COLO668 (cell line): ENCODE results near the gene EPHA4.

Source experiments
- DNase-seq: peaks from one replicate; lab custom pipeline; 2025; ENCODE audit not compliant: unreplicated experiment; lab: John Stamatoyannopoulos, UW

The EPHA4 gene

DNA sequence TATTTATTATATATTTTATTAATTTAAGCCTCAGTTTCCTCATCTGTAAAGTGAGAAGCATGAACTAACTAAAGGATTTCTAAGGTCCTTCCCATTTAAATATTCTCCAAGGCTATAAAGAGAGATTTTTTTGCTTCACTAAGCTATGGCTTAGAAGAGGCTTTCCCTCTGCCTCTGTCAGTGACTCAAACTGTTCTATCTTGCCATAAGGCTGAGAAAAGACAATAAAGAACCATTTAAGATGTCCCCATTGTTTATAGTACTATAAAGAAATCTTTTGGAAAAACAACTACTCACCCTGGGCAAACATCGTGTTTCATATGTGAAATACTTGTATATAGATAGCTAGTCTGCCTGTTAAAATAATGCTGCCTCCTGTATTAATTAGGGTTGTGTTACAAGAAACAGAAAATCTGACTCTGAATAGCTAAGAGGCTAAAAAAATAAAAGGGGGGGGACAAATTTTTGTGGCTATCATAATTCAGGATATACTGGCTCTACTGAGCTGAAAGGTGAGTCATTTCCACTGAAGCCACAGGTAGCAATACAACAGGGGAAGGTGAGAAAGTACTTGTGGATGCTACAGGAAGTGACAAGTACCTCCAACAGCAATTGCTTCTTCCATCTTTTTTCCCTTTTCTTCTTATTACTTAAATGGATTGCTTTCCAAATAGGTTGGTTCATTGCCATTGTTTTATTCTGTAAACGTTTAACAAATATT lies 25.4 kb downstream of the EPHA4 start:
- DNase-seq, result no peak

DNA sequence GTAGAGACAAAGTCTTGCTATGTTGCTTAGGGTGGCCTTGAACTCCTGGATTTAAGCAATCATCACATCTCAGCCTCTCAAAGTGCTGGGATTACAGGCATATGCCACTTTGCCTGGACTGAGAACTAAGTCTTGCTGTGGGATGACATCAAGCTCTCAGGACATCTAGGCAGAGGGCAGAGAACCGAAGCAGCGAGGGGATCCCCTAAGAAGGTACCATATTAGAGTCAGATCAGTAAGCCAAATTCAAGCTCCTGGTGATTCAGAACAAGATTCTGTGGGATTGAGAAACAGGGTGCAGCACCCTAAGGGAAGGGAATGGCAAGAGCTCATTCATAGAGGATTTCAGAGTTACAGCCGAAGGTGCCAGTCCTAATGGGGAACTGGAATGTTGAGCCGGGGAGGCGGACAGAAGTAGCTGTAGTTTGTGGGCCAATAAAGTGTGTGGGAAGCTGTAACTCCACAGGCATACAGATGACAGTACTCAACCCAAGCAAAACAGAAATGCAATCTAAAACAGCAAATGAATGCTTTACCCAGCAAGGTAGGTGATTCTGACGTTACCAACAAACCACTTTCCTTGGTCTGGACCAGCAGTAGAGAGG lies 30.9 kb downstream of the EPHA4 start:
- DNase-seq, result no peak

DNA sequence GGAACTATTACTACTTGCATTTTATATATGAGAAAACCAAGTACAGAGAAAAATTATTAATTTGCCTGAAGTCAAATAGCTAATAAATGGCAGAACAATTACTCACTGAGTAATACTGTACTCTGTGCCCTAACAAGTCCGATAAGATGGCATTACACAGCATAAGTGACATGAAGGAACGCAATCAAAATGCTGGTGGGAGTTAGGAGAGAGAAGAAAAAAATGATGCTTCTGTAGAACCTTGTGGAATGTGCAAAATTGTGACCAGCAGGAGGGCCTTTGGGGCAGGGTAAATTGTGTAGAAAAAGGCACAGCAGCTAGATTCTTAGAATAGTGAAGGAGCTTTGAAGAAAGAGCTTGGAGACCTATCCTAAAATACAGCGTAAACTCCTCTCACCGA lies 32.9 kb downstream of the EPHA4 start:
- no peak for DNase-seq

DNA sequence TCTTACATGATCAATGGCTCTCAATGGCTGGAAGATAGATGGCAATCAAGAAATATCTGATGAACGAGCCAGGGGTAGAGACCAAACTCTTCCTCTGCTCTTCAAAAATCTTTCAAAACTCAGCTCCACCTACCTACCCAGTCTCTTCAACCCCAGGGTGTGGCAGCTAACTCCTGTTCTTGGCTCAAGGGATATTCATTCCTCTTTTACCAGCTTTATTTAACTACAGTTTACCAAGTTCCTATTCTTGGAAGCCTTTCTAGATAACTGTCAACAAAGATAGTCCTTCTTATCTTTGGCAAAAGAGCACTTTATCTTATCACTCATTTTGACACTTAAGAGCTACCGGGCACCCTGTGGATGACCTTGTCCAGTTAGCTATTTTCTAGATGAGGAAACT lies 36.3 kb downstream of the EPHA4 start:
- no peak for DNase-seq

DNA sequence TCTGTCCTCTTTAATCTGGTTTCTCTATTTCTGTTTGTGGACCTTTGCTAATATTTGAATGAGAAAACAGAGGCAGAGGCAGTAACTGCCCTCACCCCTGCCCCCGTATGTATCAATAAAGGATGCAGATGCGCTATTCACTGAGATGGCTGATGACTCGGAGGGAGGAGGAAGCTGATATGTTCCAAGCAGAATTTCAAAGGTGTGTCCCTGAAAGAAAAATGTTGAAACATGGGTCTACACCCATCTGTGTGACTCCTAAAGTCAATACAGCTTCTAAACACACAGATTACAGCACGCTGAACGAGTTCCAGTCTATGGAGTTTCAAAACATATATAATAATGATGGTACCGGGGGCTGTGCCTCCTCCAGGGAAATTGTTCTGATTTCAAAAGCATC lies 38.8 kb downstream of the EPHA4 start:
- peak; percentile 34 for DNase-seq

DNA sequence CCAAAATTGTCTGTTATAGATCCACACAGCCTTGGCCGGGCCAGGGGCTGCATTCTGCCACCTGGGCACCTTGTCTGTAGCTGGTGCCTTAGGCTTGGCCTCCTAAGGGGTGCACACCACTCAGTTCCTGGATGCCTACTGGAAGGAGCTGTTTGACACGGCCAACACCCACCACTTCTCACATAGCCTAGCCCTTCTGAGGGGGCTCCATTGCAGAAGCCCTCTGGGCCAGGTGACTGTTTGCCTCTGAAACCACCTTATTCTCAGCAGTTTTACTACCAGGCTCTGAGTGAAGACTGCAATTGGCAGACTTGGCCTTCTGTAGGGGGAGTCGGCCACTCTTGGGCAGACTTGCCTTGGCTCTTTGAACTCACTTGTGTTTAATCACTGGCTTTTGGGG lies 39.5 kb downstream of the EPHA4 start:
- no peak for DNase-seq

DNA sequence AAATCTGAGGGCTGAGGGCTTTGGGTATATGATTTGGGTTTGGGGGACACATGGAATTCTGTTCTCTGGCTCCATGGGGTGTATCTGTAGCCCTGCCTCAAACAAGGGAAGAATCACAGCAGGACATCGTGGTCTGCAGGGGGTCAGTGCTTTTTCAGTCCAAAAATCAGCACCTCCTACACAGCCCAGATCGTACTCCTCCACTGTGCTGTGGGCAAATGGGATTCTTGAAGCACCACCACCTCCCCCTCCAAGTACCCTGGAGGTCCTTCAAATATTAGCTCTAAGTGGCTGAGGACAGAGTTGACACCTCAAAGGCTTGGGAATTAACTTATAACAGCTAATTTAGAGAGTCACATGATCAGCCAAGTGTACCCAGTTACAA lies 41.5 kb downstream of the EPHA4 start:
- DNase-seq, result no peak

DNA sequence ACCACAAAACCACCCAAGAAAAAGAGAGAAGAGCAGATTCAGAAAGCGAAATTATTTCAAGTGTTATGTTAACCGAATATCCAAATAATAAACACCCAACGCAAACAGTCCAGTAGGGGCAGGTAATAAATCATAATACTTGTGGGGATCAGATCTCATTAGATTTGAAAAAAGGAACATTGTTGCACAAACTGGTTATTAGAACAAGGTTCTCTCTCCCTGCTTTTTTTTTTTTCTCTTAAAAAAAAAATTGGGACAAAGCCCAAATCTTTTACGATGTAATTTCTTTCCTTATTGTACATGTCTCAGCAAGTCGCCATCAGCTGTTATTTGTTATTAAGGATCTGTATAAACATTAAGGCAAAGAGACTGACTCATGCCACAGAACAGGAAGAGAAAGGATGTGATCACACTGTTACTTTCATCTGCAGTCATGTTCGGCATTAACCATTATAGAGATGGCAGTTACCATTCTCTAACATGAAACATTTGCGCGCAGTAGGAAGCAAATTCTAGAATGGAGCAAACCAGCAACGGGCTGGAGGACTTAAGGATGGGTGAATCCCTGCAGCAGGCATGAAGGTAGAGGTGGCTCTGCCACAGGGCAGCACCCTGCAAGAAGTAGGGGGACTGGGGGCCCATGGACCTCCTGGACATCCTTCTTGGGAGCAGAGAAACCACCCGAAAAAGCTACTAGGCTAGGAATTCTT lies 42.0 kb downstream of the EPHA4 start:
- DNase-seq, result no peak

DNA sequence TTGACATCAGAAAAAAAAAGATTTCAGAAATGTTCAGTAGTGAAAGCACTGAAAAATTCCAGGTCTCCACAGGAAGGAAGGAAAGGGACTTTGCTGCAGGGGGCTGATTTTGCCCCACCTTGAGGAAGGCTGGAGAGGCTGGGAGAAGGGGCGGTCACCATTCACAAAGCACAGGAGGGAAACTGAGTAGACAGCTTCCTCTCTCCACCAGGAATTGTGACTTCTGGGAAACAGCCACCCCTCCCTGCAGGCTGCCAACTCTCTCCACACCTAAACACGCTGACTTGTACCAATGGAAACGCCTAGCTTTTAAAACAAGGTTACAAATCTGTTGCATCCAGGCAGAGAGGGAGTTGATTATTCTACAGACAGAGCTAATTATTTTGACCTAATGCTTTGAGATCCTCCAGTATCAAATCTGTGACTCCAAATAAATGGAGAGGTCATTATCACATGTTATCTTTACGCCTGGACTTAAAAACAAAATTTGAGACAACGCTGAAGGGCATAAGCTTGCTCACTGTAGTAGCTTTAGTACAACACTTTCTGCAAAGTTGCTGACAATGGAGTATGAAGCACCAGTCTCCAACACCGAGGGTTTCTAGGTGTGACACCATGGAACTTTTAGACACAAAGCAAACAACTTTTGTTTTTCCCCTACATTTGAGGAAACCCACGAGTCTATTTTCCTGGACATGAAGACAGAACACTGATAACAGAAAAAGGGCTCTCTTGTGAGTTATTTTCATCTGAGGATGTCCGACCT lies 42.7 kb downstream of the EPHA4 start:
- DNase-seq, result no peak

DNA sequence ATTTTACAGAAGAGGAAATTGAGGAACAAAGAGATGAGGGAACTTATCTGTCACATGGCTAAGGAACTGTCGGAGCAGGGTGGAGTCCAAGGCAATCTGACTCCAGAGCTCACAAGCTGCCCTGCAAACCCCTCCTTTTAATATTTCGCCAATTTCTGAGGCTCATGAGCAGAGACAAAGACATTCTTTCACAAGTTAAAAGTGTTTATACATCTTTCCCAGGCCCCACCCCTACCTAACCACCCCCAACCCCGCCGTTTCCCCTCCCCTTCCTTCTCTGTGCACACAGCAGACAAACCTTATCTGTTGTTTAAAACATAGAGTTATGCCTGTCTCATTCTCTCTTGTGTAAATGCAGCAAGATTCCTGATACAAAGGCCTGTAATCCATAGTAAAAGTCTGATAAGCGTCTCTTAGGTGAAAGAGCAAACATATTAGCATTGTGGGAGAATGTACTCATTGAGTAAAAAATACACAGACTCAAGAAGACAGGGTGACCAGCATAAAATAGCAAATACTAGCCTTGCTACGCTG lies 44.3 kb downstream of the EPHA4 start:
- DNase-seq, result no peak

DNA sequence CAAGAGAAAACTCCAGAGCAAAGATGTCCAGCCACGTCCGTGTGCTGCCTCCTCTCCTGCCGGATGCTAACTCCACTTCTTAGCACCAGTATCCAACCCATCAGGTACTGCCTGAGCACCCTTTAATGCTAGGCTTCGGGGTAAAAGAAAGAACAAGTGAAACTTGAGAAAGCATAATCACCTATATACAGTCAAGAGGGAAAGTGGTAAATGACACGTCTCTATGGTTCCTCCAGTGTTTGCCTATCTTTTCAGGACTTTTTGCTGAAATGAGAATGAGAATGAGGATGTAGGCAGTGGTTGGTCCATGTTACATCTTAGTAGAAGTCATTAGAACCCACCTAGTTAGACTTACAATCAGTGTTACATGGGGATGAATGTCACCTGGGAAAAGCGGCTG lies 47.9 kb downstream of the EPHA4 start:
- DNase-seq, result no peak

DNA sequence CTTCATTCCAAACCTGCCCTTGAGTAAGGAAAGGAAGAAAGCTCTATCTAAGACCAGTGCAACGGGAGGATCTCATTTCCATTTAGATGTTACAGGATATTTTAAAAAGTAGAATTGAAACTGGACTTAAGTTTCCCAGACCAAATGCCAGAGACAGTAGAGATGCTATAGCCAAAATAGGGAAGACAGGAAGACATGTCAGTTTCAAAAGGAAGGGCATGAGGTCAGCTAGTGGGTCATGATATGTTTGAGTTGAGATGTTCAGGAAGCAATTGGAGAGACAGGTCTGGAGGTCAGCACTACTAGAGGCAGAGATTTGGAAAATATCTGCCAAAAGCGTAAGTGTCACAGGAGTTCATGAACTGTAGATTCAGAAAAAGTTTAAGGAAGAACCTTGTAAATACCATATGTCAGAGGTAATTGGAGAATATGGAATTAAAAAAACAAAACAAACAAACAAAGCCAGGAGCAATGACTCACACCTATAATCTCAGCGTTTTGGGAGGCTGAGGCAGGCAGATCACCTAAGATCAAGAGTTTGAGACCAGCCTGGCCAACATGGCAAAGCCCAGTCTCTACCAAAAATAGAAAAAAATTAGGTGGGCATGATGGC lies 50.8 kb downstream of the EPHA4 start:
- no peak for DNase-seq

DNA sequence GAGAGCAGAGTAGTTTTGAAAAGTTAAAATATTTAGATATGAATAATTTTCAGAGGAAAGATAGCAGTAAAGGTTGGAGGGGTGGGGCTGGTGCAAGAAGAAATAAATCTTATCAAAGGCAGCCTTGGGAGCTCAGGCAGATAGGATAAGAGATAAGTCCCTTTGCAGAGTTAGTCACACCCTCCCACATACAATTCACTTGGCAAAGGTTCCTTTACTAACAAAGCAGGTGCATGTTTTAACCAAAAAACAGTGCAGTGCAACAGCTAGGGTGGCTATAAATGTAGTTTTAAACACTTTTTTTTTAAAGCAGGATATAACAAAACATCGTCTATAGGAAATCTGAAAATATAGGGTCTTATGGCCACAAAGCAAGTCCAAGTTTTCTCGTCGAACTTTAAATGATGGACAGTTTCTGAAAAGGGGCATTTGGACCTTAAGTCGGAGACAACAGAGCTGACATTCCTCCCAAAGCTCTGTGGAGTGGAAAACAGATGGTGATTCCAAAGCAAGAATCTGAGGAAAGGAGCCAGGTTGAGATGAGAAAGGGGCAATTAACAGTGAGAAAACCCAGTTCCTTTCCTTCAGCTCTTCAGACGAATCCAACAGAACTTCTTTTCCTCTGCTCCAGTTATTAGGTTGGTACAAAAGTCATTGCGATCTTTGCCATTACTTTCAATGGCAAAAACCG lies 53.0 kb downstream of the EPHA4 start:
- DNase-seq, result no peak

DNA sequence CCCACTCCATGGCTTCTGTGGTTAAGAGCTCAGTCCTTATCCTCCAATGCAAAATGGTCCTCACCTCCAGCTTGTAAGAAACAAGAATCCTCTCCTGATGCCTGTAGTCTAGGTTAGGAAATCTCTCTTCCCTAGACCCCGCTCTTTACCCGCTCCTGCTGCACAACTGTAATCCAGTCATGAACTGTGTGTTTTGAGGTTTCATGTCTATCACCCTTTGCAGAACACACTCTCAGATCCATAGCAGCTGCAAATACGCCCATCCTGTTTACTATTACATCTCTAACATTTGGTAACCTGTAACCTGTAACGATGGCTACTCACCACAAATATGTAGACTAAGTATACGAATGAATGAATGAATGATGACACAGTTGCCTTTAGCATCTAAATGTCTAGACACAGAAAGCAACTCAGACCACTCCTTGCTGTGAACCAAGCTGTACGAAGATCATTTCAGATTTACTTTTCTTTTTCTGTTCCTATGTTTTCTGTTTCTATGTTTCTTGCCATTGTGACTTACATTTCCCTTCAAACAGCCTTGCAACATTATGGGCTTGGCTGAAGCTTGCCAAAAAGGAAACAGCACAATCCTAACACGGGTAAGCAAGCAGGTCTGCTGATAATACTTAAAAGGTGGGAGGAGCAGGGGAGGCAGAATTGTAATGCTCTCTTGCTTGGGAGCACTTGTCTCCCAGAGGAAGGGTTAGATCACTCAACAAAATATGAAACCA lies 53.7 kb downstream of the EPHA4 start:
- no peak for DNase-seq

DNA sequence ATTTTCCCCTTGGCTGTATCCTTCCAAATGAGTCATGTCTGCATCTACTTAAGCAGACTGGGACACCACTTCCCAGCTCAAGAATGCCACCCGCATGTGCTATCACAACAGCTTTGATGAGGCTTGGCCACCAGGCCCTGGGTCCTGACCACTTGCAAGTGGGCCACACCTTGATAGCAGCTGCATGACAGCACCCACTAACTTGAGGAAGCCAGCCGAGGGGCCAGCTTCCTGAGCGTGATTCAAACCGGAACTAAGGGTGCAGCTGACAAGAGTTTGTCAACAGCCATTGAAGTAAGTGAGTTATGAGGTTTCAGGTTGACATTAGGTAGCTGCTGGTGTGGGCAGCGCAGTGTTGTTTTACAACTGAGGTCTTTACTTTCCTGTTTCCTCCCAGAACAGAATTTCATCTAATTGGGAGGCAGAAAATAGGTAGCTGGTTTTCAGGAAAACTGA lies 54.4 kb downstream of the EPHA4 start:
- DNase-seq, result peak; percentile 71

DNA sequence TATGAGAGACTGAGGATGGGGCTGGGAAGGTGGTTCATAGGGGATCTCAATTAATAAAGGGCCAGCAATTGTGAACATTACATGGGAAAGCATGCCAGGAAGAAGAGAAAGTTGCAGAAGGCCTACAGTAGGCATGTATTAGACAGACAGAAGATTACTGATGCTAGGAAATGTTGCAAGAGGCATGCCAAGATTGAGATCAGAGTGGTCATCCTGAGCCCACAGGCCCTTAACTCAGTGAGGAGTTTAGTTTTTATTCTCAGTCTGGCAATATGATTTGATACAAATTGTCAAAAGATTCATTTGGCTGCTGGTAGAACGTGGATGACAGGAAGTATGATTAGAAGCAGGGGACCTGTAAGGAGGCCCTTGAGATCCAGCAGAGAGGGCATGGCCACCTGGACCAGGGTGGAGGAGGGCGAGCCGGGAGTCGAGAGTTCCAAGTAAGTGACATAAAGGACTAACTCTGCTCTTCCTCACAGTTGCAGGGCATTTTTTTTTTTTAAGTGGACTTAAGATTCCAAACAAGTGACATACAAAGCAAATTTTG lies 54.9 kb downstream of the EPHA4 start:
- no peak for DNase-seq

DNA sequence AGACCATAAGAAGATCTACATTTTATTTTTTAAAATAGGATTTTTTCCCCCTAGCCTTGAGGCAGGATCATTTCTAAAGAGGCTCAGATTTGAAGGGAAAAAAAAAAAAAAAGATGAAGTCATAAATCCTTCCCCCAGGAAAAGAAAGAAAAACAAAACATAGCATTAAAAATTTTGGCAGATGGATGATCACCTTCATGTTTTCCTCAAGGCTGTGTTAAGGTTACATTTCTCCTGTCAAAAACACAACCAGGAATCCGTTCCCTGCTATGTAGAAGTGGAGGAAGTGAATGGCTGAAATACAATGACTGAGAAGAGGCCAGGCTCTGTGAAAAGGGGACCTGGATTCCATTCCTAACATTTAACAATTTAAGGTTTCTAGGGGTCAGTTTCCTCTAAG lies 56.2 kb downstream of the EPHA4 start:
- DNase-seq, result no peak

DNA sequence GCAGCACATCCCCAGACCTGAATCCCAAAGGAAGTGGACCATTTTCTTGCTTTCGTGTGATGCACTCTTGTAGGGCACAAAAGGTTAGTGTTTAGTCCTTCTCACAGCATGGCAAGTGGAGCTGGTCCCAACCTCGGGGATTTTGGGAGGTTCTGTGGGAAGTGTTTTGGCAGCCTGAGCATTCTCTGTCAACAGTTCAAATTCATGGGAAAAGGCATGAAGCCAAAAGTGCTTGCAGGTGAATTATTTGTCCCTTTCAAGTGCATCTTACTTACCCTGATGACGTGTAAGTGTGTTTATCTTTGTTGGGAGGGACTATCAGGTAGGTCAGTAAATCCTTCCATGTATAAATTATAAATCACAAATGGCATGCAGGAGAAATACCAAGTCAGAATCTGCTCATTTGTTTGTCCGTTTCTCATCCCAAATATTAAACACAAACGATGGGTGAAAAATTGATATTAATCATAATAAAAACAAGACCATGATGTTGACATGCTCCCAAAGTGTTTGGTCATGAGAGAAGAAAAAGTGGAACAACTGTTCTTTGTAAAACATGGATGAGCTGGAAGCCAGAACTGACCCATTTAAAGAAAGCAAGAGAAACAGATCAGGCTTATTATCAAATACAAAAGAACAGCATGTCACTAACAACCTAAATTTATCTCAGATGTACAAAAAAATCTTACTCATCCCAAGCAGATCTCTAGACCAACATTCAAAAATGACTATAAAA lies 57.6 kb downstream of the EPHA4 start:
- no peak for DNase-seq

DNA sequence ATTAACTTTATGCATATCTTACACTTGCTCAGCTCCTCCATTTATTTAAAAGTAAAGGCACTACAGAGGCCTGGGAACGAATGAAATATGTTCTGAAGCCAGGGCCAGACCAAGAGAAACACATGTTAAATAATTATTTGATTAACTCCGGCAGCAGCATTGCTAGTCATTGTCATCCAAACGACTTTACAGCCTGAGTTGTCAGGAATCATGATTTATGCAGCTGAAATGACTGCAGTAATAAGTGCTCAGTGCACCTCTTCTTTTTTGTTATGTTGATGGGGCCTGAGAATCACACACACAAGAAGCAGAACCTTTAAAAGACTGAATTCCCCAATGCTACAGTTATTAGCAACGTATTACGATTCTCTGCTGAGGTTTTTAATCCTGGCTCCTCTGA lies 58.9 kb downstream of the EPHA4 start:
- DNase-seq, result no peak
